Hepatocyte (in vitro differentiated cells): ENCODE measurements around the gene CD8A.

ENCODE experiments used
- EZH2 ChIP-seq: fragments of 200-600 bp; sonication (generic); IDR thresholded peaks from 2 replicates; pipeline ENCODE4 v1.6.1; 2016; ENCODE audit warnings: antibody characterized with exemption, mild to moderate bottlenecking, borderline replicate concordance
- EZH2phosphoT487 ChIP-seq: fragments of 200-600 bp; sonication (generic); IDR thresholded peaks from one replicate; pipeline ENCODE4 v1.6.1; 2018; ENCODE audit warnings: antibody characterized with exemption, mild to moderate bottlenecking, low read depth, moderate library complexity; ENCODE audit not compliant: unreplicated experiment, severe bottlenecking
- TF ChIP-seq, protein P1 (sequence below): fragments of 200-600 bp; sonication (generic); IDR thresholded peaks from 2 replicates; pipeline ENCODE4 v1.5.1; 2016; ENCODE audit warnings: antibody characterized with exemption, mild to moderate bottlenecking; ENCODE audit not compliant: poor library complexity

DNA sequence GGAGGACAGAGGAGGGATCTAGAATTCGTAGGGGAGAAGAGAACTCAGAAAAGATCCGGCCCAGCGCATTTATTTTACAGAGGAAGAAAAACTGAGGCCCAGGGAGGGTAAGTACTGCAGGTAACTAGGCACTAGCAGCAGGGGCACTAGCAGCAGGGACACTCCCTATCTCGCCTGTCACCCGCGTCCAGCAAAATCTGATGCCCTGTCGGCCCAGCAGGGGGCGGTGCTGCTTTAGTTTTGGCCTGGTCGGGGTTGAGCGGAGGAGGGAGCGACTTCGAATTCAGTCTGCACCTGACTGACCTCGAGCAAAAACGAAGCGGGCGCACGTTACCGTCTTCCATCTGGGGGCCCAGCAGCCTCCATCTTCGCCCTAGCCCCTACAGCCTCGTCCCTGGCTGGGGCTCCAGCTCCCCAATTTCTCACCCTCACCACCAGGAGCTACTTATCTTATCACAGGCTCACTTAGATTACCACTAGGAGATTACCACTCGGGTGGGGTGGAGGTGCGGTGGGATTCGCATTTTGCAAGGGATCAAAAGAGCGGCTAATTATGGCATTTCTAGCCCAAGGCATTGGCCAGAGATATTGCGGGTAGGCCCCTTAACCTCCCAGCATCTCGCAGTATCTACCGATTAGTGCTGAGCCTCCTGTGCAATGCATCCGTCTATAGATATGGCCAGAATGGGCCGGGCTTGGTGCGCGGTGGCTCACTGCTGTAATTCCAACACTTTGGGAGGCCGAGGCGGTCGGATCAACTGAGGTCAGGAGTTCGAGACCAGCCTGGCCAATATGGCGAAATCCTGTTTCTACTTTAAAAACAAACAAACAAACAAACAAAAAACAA, 17.8 kb upstream of the CD8A start:
- TF ChIP-seq EZH2 (no peak), EZH2phosphoT487 (no peak)
- TF ChIP-seq, protein P1, sequence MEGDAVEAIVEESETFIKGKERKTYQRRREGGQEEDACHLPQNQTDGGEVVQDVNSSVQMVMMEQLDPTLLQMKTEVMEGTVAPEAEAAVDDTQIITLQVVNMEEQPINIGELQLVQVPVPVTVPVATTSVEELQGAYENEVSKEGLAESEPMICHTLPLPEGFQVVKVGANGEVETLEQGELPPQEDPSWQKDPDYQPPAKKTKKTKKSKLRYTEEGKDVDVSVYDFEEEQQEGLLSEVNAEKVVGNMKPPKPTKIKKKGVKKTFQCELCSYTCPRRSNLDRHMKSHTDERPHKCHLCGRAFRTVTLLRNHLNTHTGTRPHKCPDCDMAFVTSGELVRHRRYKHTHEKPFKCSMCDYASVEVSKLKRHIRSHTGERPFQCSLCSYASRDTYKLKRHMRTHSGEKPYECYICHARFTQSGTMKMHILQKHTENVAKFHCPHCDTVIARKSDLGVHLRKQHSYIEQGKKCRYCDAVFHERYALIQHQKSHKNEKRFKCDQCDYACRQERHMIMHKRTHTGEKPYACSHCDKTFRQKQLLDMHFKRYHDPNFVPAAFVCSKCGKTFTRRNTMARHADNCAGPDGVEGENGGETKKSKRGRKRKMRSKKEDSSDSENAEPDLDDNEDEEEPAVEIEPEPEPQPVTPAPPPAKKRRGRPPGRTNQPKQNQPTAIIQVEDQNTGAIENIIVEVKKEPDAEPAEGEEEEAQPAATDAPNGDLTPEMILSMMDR: peak; percentile 99
